Right renal pelvis (tissue), 4 donors: ENCODE results near the gene TMC4. TPM values are rescaled to one million over a fixed set of nuclear protein-coding genes. Genes with fewer than 3 reads are reported as not detected.
"Not testable (repeated sequence)": the region's sequence is repeated elsewhere in the genome, so short reads cannot be mapped to it uniquely, and the experiment has no call there.

ENCODE experiments used
- DNase-seq, 4 donors: peaks; one replicate each; pipeline ENCODE4 v3.0.0-alpha.2; 2013; ENCODE audit warnings: low read depth in 4 of 4, low spot score in 3 of 4, missing footprints in 1 of 4
- polyA plus RNA-seq, 4 donors: library from polyadenylated mRNA; unstranded; fragments of 120-200 nt; gene quantifications; one replicate each; pipeline ENCODE4 v1.2.1, GENCODE V29; 2013; ENCODE audit not compliant: insufficient read length in 4 of 4

Gene TMC4
- polyA plus RNA-seq, 4 donors: 26.9 to 35.6 (median 33.7) TPM

- no peak for DNase-seq
These were observed 33.3 kb upstream of the TMC4 start for GRCh38 chr19:54206030-54206830.

GRCh38 chr19:54204767-54205468 lies 32.0 kb upstream of the TMC4 start:
- no peak for DNase-seq

- no peak for DNase-seq
These were observed 30.2 kb upstream of the TMC4 start for GRCh38 chr19:54203151-54203611.

- DNase-seq: no peak
These were observed 29.0 kb upstream of the TMC4 start for GRCh38 chr19:54201980-54202379.

- DNase-seq: no peak
These were observed 28.3 kb upstream of the TMC4 start for GRCh38 chr19:54201172-54201701.

- no peak for DNase-seq
These were observed 26.4 kb upstream of the TMC4 start for GRCh38 chr19:54199401-54199800.

- no peak for DNase-seq
These were observed 24.2 kb upstream of the TMC4 start for GRCh38 chr19:54197121-54197520.

DNA sequence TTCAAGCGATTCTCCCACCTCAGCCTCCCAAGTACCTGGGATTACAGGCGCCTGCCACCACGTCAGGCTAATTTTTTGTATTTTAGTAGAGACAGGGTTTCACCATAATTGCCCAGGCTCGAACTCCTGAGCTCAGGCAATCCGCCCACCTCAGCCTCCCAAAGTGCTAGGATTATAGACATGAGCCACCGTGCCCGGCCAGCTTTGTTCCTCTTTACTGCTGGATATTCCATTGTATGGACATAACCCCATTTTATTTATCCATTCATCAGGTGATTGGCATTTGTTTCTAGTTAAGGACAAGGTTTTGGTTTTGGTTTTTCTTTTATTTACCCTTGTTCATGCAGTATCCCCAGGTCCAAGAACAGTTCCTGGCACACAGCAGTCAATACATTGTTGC lies 23.6 kb upstream of the TMC4 start:
- no peak for DNase-seq

GRCh38 chr19:54194463-54194862 lies 21.5 kb upstream of the TMC4 start:
- not testable (repeated sequence) for DNase-seq

DNA sequence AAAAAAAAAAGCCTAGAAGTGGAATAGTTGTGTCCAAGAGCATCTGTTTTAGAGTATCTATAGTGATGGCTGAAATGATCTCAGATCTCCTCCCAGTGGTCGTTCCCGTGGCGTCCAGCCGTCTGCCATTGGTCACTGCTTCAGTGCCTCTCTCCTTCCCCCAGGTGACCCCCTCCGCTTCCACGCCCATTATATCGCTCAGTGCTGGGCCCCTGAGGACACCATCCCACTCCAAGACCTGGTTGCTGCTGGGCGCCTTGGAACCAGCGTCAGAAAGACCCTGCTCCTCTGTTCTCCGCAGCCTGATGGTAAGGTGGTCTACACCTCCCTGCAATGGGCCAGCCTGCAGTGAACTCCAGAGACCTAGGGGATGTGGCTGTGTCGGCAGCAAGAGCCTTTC lies 20.1 kb upstream of the TMC4 start:
- DNase-seq: no peak

DNA sequence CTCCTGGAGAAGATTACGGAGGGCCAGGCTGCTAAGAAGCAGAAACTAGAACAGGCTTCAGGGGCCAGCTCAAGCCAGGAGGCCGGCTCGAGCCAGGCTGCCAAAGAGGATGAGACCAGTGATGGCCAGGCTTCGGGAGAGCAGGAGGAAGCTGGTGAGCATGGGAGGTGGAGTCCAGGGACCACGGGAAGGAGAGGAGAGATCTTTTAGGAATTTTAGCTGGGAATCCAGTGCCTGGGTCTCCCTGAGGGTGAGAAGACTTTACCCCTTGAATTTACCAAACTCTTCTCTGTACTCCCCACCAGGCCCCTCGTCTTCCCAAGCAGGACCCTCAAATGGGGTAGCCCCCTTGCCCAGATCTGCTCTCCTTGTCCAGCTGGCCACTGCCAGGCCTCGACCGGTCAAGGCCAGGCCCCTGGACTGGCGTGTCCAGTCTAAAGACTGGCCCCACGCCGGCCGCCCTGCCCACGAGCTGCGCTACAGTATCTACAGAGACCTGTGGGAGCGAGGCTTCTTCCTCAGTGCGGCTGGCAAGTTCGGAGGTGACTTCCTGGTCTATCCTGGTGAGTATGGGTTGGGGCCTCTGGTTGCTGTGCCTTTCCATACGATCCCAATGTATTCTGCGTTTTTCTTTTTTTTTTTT lies 19.0 kb upstream of the TMC4 start:
- no peak for DNase-seq

DNA sequence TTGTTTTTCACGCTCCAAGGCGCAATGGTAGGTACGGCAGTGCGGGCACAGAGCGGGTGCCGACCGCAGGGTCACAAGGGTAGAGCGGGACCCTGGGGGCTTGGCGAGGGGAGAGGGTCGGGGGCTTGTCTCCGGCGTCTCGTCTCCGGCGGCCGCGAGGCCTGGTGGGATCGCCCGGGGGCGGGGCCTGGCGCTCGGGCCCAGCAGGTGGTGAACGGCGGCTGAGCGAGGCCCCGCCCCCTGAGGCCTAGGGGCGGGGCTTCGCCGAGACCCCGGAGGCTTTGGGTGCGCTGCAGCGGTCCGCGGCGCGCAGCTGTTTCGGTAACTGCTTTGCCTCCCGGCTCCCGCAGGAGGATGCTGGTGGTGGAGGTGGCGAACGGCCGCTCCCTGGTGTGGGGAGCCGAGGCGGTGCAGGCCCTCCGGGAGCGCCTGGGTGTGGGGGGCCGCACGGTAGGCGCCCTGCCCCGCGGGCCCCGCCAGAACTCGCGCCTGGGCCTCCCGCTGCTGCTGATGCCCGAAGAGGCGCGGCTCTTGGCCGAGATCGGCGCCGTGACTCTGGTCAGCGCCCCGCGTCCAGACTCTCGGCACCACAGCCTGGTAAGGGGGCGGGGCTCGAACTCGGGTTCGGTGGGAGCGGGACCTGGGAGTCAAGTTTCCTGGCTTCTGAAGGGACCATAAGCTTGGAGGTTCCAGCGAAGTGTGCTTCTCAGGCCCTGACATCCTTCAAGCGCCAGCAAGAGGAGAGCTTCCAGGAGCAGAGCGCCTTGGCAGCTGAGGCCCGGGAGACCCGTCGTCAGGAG lies 18.3 kb upstream of the TMC4 start, which contains the start of gene TSEN34:
Gene TSEN34, plus strand, starts transcription at position 298 of the 800 bp plus-strand sequence. Its CDS starts 57 bp downstream, at position 355.
- DNase-seq: peak; percentile 80 to 90 (median 84)

DNA sequence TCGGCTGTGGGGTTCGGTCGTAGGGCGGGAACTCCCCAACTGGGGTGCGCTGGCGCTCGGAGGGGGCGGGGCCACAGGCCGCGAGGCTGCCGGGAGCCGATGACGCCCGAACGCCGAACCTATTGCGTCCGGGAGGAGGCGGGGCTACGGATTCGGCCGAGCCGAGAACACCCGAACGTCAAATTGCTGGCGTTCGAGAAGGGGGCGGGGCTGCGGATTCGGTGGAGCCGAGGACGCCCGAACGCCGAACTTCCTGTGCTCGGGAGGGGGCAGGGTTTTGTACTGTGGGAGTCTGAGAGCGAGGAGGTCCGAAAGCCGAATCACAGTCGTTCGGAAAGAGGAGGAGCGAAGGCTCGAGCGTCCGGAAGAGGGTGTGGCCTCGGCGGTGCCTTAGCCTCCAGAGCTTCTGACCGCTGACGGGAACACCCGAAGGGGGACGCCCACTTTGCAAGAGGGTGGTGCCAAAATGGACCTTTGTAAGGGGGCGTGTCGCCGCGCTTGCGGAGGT lies 17.6 kb upstream of the TMC4 start:
- peak; percentile 98 to 99 (median 99) for DNase-seq

- peak; percentile 100 for DNase-seq
These were observed 17.0 kb upstream of the TMC4 start for GRCh38 chr19:54189735-54190502.

DNA sequence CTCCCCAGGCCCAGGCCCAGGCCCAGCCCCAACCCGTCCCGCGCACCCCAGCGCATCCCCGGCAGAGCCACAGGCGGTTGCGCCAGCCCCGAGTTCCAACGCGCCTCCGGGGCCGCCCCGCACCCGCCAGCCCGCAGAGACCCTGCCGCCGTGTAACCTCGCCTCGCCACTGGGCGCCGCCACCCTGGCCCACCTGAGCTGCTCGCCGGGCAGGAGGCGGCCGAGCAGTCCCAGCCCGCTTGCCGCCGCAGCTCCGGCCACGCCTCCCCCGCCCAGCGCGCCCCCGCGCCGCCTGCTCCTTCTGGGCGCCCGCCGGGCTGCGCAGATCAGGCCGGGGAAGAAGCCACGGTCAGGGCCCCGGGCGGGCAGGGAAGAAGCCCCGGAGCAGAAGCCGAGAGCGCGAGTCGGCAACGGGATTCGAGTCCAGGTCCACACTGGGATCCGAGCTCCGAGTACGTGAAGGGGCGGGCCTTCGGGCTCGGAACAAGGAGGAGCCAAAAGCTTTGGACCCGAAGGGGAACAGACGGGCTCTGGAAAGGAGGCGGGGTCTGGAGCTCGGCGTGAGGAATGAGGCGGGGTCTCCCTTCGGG lies 16.3 kb upstream of the TMC4 start, which contains the start of gene MBOAT7:
Gene MBOAT7, minus strand, starts transcription at position 436 of the 590 bp plus-strand sequence. CDS start 1,072 bp downstream, outside the sequence.
- DNase-seq: no peak

- no peak for DNase-seq
These were observed 15.4 kb upstream of the TMC4 start for GRCh38 chr19:54188215-54188871.

DNA sequence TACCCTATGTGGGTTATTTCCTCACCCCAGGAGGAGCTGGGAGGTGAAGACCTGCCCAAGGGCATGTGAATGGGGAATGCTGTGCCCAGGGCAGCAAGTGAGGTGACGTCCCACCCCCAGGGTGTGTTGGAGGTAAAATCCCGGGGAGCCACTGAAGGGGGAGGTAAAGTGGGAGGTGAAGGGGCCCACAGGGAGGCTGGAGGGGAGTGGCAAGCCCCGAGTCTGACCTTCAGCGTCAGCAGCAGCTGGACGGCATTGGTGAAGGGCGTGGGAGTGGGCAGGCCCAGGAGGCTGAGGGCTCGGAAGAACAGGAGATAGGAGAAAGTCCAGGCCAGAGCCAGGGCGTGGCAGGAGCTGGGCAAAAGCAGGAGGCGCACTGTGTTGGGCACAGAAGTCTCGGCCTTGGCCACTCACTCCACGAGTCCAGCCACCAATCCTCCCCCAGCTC lies 14.0 kb upstream of the TMC4 start:
- DNase-seq: no peak

DNA sequence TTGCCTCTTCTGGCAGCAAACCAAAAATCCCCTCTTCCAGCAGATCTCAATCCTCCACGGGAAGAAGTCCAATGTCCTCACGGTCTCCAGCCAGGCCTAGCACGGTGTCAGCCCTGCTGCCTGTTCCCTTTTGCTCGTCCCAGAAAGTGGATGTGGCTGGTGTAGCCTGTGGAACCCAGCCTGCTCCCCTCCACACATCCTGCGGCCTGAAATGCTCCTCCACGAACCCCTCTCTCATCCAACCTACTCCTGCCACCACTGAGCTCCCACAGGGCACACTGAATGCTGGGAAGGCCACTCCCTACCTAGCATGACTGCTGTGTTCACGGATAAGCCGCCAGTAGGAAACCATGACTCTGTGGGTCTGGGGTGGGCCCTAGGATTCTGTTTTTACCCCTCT lies 13.4 kb upstream of the TMC4 start:
- DNase-seq: no peak
